Stomach (tissue), 4 donors: ENCODE measurements around the gene KRT13.

Experiments used
- CTCF ChIP-seq, 7 experiments: fragments of 450-650 bp in 4 of 7; fragments of 200-600 bp in 3 of 7; sonication (generic) in 3 of 7; IDR thresholded peaks; one replicate each; pipeline ENCODE4 v1.5.1; 2016 to 2019; ENCODE audit warnings: antibody characterized with exemption in 7 of 7, control low read depth in 2 of 7, mild to moderate bottlenecking in 1 of 7
- POLR2A ChIP-seq, 4 donors: fragments of 450-650 bp; IDR thresholded peaks; one replicate each; pipeline ENCODE4 v1.6.1; 2016; ENCODE audit warnings: antibody characterized with exemption in 4 of 4, control low read depth in 2 of 4, mild to moderate bottlenecking in 1 of 4, moderate library complexity in 1 of 4

GRCh38 chr17:41546819-41547218 lies 41.4 kb upstream of the KRT13 start:
- TF ChIP-seq POLR2A (IDR thresholded peaks at IDR 0.05) = no peak
- TF ChIP-seq CTCF (IDR thresholded peaks at IDR 0.05) = no peak
